SIG-M5 treated with dmso at 0.1 percent for 504 hours (cell line): ENCODE data around the gene CHP1.
"Not testable (repeated sequence)": the region's sequence is repeated elsewhere in the genome, so short reads cannot be mapped to it uniquely, and the experiment has no call there.

Experiments
- DNase-seq: peaks from one replicate; lab custom pipeline; 2025; ENCODE audit not compliant: unreplicated experiment; lab: John Stamatoyannopoulos, UW

CHP1 gene

GRCh38 chr15:41289953-41290352, 58.9 kb downstream of the CHP1 start:
- no peak for DNase-seq

GRCh38 chr15:41291065-41291631, 60.1 kb downstream of the CHP1 start:
- DNase-seq, result peak; percentile 93

DNA sequence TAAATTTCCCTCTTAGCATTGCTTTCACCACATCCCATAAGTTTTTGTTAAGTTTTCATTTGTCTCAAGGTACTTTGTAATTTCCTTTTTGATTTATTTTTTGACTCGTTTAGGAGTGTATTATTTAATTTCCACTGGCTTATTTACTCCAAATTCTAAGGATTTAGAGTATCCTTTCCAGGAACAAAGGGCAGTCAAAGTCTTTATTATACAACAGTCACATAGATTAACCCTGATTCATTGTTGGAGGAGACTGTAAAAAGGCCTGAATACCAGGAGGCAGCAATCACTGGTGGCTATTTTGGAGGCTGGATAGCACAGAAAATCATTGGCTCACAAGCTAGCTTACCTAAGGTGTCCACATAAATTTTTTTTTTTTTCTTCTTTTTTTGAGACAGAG, 61.5 kb downstream of the CHP1 start:
- no peak for DNase-seq

- not testable (repeated sequence) for DNase-seq
Observed at GRCh38 chr15:41301139-41301538, 70.1 kb downstream of the CHP1 start.

DNA sequence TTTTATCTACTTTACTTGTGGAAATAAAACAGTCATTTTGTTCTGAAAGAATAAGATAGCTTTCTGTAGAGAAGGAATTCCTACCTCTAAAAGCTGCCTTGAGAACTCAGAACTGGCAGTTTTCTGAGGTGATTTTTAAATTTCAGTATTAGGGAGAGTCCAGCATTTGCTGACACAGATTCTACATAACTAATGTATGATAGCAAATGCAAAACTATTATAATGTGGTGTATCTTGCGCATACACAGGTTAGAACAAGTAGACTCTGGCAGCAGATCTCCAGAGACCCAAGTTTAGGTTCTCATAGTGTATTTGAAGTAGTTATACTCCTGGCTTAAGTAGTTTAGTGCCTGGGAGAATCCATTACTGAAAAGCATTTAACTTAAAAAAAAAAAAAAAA, 70.5 kb downstream of the CHP1 start:
- no peak for DNase-seq

DNA sequence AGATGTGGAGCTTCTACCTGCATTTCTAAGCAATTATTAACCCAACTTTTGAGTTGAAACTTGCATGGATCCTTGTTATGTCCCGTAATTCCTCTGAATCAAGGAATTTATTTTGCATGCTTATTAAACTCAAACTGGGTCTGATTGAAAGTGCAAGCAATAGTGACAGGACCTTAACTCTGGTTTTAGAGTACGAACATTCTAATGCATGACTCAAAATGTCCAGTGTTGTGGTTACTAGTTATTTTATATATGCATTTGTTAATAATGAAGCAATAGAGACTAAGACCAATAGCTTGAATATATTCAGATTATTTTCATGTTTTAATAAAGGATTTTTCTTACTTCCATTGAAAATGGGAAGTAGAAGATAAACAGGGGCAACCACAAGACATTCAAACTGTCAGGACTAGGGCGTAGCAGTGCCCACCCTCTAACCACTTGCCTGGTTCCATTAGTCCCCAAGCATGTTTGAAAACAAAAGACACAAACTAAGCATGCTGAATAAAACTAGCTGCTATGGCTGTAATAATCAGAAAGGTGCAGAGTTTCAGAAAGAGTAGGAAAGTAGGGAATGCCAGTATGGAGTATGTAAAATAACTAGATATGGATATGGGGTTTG, 73.2 kb downstream of the CHP1 start:
- no peak for DNase-seq

DNA sequence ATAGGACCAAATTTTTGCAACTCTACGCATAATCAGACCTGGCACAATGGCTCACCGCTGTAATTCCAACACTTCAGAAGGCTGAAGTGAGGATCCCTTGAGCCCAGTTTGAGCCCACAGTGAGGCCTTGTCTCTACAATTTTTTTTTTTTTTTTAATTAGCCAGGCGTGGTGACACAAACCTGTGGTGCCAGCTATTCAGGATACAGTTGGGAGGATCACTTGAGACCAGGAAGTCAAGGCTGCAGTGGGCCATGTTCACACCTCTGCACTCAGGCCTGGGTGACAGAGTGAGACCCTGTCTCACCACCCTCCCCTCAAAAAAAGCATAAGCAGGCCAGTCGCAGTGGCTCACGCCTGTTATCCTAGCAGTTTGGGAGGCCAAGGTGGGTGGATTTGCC, 76.6 kb downstream of the CHP1 start:
- no peak for DNase-seq

DNA sequence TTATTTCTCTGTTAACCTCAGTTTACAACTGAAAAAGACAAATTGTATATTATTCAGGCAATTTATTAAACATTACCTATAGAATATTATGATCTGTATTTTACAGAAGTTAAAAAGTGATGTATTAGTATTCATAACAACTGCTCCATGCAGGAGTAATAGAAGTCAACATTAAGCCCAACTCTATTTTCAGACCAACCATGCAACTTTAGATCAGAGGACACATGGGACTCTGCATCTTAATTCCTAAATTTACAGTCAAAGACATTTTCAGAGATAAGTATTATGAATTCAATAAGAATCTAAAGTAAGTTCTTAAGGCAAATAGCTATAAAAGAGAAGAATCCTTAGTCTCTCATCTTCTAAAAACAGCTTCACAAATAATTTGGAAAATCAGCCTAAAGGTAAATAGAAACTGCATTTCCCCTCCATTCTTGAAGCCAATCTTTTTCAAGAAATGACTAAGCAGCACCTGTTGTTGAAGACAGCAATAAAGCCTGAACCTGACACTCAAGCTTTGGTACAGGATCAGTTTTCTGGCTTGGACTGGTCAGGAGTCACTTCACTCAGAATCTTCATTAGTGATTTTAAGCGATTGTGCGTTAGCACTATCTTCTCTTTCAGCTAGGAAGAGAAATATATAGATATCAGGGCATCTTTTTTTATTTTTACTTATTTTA, 78.3 kb downstream of the CHP1 start:
- no peak for DNase-seq

- DNase-seq, result not testable (repeated sequence)
Observed at GRCh38 chr15:41320805-41321330, 89.8 kb downstream of the CHP1 start.

DNA sequence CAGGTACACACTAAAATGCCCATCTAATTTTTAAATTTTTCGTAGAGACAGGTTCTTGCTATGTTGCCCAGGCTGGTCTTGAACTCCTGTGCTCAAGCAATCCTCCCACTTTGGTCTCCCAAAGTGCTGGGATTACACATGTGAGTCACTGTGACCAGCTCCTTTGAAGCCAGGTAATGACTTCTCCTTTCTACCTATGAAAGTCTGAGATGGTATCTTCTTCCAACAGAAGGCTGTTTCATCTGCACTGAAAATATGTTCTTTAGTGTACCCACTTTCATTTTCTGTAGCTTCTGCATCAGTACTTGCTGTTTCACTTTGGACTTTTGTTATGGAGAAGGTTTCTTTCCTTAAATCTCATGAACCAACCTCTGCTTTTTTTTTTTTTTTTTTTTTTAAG, 92.5 kb downstream of the CHP1 start:
- no peak for DNase-seq

- no peak for DNase-seq
Observed at GRCh38 chr15:41331281-41331680, 100.2 kb downstream of the CHP1 start.
